Lower leg skin (tissue), 3 donors: Measurements from ENCODE around the gene GTPBP10.

Experiments used
- POLR2A ChIP-seq, 2 donors: fragments of 450-650 bp; IDR thresholded peaks; one replicate each; pipeline ENCODE4 v1.6.1; 2016 to 2017; ENCODE audit warnings: antibody characterized with exemption in 2 of 2, mild to moderate bottlenecking in 1 of 2, moderate library complexity in 1 of 2
- TF ChIP-seq, protein P1 (sequence below), 3 donors: fragments of 450-650 bp; IDR thresholded peaks; one replicate each; pipeline ENCODE4 v1.5.1; 2016; ENCODE audit warnings: antibody characterized with exemption in 3 of 3, mild to moderate bottlenecking in 3 of 3, moderate library complexity in 2 of 3

- TF ChIP-seq, protein P1, sequence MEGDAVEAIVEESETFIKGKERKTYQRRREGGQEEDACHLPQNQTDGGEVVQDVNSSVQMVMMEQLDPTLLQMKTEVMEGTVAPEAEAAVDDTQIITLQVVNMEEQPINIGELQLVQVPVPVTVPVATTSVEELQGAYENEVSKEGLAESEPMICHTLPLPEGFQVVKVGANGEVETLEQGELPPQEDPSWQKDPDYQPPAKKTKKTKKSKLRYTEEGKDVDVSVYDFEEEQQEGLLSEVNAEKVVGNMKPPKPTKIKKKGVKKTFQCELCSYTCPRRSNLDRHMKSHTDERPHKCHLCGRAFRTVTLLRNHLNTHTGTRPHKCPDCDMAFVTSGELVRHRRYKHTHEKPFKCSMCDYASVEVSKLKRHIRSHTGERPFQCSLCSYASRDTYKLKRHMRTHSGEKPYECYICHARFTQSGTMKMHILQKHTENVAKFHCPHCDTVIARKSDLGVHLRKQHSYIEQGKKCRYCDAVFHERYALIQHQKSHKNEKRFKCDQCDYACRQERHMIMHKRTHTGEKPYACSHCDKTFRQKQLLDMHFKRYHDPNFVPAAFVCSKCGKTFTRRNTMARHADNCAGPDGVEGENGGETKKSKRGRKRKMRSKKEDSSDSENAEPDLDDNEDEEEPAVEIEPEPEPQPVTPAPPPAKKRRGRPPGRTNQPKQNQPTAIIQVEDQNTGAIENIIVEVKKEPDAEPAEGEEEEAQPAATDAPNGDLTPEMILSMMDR (IDR thresholded peaks at IDR 0.05), result no peak
- TF ChIP-seq POLR2A (IDR thresholded peaks at IDR 0.05), result no peak
Observed at GRCh38 chr7:90413185-90413528, 66.6 kb downstream of the GTPBP10 start.
